Upper lobe of left lung (tissue), 4 donors: ENCODE results near the gene BLVRB.

ENCODE experiments used
- EP300 ChIP-seq, 4 donors: sonication (generic); formaldehyde crosslinking; IDR thresholded peaks; one replicate each; pipeline ENCODE4 v1.5.1; 2017; ENCODE audit warnings: antibody characterized with exemption in 4 of 4, control low read depth in 2 of 4
- POLR2A ChIP-seq, 4 donors: fragments of 450-650 bp; IDR thresholded peaks; one replicate each; pipeline ENCODE4 v1.5.1; 2016 to 2017; ENCODE audit warnings: antibody characterized with exemption in 4 of 4, mild to moderate bottlenecking in 2 of 4
- POLR2AphosphoS5 ChIP-seq, 2 donors: sonication (generic); formaldehyde crosslinking; IDR thresholded peaks; one replicate each; pipeline ENCODE4 v1.5.1; 2017; ENCODE audit warnings: antibody characterized with exemption in 2 of 2
- TF ChIP-seq, protein P1 (sequence below), 6 experiments: fragments of 450-650 bp in 4 of 6; fragments of 200-600 bp in 2 of 6; sonication (generic) in 2 of 6; IDR thresholded peaks; one replicate each; pipeline ENCODE4 v1.5.1; 2016 to 2019; ENCODE audit warnings: antibody characterized with exemption in 6 of 6

DNA sequence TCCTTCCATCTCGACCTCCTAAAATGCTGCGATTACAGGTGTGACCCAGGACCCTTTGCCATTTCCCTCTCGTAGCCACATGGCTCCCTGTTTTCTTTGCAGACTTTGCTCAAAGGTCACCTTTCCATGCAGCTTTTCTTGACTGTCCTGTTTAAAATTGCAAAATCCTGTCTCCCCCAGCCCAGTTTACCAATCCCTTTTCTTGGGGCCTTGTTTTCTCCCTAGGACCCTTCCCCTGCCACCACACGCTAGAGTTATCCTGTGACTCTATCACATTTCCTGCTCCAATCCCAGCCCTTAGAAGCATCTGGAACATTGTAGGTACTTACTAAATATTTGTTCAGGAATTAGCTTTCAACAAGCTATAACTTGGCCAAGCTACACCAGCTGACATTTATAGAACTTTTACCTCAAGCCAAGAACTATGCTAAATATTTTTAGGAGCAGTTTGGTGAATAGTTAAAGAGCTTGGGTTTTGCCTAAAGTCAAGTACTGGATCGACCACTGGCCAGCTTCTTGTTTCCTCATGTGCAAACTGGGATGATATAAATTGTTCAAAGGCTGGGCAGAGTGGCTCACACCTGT is 12.3 kb downstream of the BLVRB start:
- TF ChIP-seq POLR2A (IDR thresholded peaks at IDR 0.05) (no peak), EP300 (IDR thresholded peaks at IDR 0.05) (no peak), POLR2AphosphoS5 (IDR thresholded peaks at IDR 0.05) (no peak)
- TF ChIP-seq, protein P1, sequence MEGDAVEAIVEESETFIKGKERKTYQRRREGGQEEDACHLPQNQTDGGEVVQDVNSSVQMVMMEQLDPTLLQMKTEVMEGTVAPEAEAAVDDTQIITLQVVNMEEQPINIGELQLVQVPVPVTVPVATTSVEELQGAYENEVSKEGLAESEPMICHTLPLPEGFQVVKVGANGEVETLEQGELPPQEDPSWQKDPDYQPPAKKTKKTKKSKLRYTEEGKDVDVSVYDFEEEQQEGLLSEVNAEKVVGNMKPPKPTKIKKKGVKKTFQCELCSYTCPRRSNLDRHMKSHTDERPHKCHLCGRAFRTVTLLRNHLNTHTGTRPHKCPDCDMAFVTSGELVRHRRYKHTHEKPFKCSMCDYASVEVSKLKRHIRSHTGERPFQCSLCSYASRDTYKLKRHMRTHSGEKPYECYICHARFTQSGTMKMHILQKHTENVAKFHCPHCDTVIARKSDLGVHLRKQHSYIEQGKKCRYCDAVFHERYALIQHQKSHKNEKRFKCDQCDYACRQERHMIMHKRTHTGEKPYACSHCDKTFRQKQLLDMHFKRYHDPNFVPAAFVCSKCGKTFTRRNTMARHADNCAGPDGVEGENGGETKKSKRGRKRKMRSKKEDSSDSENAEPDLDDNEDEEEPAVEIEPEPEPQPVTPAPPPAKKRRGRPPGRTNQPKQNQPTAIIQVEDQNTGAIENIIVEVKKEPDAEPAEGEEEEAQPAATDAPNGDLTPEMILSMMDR (IDR thresholded peaks at IDR 0.05), result no peak
